ENCODE results near the gene KRT76.
"Not testable (repeated sequence)": the region's sequence is repeated elsewhere in the genome, so short reads cannot be mapped to it uniquely, and the experiment has no call there.

The KRT76 gene

GRCh38 chr12:52797529-52797894 lies 20.4 kb upstream of the KRT76 start:
- in situ Hi-C loops (cut with MboI; ENCODE audit: low sequenced_read_pairs, unreplicated experiment): no loop called here
- TF ChIP-seq CTCF (IDR thresholded peaks at IDR 0.05; ENCODE audit: borderline replicate concordance, control extremely low read depth, extremely low read depth, insufficient read depth, missing control alignments): no peak
- no peak for DNase-seq (ENCODE audit: low spot score)

DNA sequence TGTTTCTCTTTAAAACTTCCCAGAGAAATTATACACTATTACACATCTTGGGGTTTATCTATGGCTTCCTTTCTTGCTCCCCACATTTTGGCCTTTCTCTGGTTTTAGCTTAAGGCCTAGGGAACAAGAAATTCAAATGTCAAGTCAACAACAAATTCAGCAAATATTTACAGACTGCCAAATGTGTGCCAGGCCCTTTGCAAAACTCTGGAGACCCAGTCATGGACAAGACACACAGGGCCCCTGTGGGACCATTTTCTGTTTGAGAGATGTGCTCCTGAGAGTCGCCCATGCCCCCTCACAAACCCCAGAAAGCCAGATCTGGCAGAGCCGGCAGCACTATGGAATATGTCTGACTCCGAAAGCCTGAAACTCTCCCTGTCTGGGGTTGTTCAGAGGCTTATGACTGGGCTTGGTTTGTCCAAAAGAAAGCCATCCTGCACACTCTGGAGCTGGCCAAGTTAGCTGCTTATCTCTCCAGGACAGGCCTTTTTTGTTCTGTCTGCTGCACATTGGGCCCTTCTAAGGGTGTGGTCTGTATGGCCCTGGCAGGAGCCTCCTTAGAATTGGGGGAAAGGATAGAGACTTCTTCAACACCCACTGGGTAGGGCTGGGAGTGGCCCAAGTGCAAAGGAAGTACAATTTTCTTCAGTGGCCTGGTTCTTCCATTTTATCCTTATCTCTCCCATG lies 19.8 kb upstream of the KRT76 start:
- TF ChIP-seq CTCF (IDR thresholded peaks at IDR 0.05; ENCODE audit: borderline replicate concordance, control extremely low read depth, extremely low read depth, insufficient read depth, missing control alignments): no peak
- in situ Hi-C loops (cut with MboI; ENCODE audit: low sequenced_read_pairs, unreplicated experiment): no loop called here
- no peak for DNase-seq (ENCODE audit: low spot score)

DNA sequence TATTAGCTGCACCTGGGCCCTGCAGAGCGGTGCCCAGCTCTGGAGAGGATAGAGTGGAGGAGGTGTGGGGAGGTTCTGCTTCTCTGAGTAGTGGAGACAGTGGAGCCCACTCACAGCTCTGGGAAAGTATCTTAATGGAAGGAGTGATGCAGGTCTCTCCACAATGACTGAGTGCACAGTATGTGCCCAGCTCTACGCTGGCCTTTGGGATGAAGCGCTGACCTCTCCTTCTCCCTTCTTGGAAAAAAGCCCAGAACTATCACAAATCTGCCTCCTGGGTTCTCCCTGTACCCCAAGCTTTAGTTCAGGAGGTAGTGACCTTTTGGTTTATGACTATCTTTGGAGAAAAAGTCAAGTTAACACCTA lies 19.3 kb upstream of the KRT76 start:
- DNase-seq (ENCODE audit: low spot score): no peak
- TF ChIP-seq CTCF (IDR thresholded peaks at IDR 0.05; ENCODE audit: borderline replicate concordance, control extremely low read depth, extremely low read depth, insufficient read depth, missing control alignments): no peak
- in situ Hi-C loops (cut with MboI; ENCODE audit: low sequenced_read_pairs, unreplicated experiment): no loop called here

DNA sequence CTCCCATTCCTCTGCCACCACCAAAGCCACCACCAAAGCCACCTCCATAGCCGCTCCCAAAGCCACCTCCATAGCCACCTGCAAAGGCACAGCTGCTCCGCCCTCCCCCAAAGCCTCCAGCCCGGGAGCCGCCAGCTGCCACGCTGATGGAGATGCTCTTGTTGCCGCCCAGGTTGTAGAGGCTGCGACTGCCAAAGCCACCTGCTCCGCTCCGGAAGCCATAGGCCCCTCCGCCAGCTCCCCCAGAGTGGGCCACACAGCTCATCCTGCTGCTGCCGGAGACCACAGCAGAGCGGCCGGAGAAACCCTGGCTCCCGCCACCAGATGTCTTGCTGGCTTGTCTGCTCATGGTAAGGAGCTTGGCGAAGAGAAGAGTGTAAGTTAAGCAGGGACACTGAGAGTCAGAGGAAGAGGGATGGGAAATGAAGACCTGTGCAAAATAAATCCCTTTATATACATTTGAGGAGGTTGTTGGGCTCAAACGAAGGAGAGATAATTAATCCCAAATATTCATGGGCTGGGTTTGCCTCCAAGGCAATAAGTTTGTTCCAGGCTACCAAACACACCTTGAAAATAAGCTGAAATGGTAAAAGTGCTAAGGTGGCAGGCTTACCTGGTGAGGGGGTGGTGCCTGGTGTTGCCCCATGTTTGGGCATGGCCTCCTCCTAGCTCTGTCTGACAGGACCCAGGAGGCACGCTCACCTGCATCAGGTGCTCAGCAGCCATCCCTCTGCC lies 18.7 kb upstream of the KRT76 start, which contains the start of gene KRT3:
Gene KRT3, minus strand, starts transcription at position 424 of the 735 bp plus-strand sequence. Its CDS starts 75 bp downstream, at position 349.
- DNase-seq (ENCODE audit: low spot score): no peak
- in situ Hi-C loops (cut with MboI; ENCODE audit: low sequenced_read_pairs, unreplicated experiment): no loop called here
- TF ChIP-seq CTCF (IDR thresholded peaks at IDR 0.05; ENCODE audit: borderline replicate concordance, control extremely low read depth, extremely low read depth, insufficient read depth, missing control alignments): no peak

DNA sequence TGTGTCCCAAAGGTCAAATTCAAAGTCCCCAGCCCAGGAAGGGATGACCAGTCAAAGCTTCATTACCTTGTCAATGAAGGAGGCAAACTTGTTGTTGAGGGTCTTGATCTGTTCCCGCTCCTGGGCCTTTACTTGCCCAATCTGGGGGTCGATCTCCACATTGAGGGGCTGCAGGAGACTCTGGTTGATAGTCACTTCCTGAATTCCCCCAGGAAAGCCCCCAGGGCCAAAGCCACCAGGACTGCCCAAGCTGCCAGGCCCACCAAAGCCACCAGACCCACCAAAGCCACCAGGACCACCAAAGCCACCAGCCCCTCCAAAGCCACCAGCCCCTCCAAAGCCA lies 18.2 kb upstream of the KRT76 start:
- DNase-seq (ENCODE audit: low spot score); in situ Hi-C loops (cut with MboI; ENCODE audit: low sequenced_read_pairs, unreplicated experiment): not testable (repeated sequence)

DNA sequence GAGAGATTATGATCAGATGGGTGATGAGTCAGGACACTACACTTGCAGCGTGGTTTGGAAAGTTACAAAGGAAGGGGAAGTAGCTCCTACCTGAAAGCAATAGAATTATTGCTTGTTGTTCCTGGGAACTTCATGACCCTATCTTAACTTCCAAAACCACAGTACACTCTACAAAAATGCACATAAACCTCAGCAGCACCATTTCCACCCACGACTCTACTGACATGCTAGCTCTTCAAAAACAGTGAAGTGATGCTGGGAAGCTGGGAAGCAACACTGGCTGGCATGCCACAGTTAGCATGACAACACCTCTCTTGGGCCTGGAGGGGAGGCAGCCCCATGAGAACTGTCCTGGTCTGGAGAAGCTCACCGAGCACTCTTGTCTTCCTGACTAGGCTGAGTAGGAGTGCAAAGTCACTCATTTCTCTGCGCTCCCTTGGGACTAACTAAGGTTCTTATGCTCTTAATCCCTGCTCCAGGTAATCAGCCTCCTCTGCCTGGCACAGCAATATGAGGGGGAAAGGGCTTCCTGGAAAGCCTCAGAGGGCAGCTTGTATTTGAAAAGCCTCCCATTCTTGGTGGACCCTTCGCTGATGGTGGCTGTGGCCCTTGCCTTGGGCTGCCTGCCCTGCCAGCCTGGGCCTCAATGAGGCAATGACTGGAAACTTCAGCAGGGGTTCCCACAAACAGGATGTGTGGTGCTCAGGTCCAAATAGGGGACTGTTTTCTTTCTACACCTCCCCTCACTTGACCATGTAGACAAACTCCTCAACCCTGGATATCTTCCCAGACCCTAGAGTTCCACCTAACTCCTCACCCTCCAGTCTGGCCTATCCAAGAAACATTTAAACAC lies 17.6 kb upstream of the KRT76 start:
- DNase-seq (ENCODE audit: low spot score): no peak
- in situ Hi-C loops (cut with MboI; ENCODE audit: low sequenced_read_pairs, unreplicated experiment): no loop called here

More for the DNA sequence above, 17.6 kb upstream of the KRT76 start:
- no peak for TF ChIP-seq CTCF (IDR thresholded peaks at IDR 0.05; ENCODE audit: borderline replicate concordance, control extremely low read depth, extremely low read depth, insufficient read depth, missing control alignments)
